Measurements from ENCODE around the gene AP3B1. TPM values are rescaled to one million over a fixed set of nuclear protein-coding genes. Genes with fewer than 3 reads are reported as not detected.

Gene AP3B1
- total RNA-seq, 1 experiment from 2014 or later = 41.8 TPM

GRCh38 chr5:78001197-78001596, 293.3 kb downstream of the AP3B1 start:
- no peak overlapping the region for H2BK15ac ChIP-seq (ENCODE audit: low read depth, low read length)
- no peak overlapping the region for H4K5ac ChIP-seq (ENCODE audit: insufficient read length, low read depth, low read length)
- no peak for TF ChIP-seq CTCF (conservative IDR thresholded peaks at IDR 0.05)
- H3K56ac ChIP-seq (ENCODE audit: insufficient read length, low read depth, low read length) = no peak overlapping the region
- no CpG with 5 or more reads among the region's 7 CpGs for WGBS (ENCODE audit: extremely low coverage, insufficient read length, low lambda C conversion rate)
- H3K4me2 ChIP-seq (ENCODE audit: insufficient read depth, insufficient read length, low read length) = no peak overlapping the region
- H3T11ph ChIP-seq (ENCODE audit: low read length) = no peak overlapping the region
- H3K14ac ChIP-seq (ENCODE audit: insufficient read depth, low read length) = no peak overlapping the region
- no peak overlapping the region for H2AK5ac ChIP-seq (ENCODE audit: insufficient read length, low read length)
- H2BK12ac ChIP-seq (ENCODE audit: insufficient read length, low read depth, low read length) = no peak overlapping the region
- no peaks in the 10 kb centered on the region for H3K9me3 Mint-ChIP-seq
- no peak overlapping the region for H4K91ac ChIP-seq (ENCODE audit: insufficient read length, low read depth, low read length)
- H3K27me3 Mint-ChIP-seq (ENCODE audit: low read depth) = peaks cover 14% of the 10 kb centered on the region
- H3K79me2 ChIP-seq (ENCODE audit: insufficient read depth, low read length) = no peaks in the 10 kb centered on the region
- no peak overlapping the region for H3K23ac ChIP-seq (ENCODE audit: insufficient read length, low read depth, low read length)
- no peak for DNase-seq
- no peak overlapping the region for H3K18ac ChIP-seq (ENCODE audit: insufficient read length, low read depth, low read length)
- H4K8ac ChIP-seq (replicated peaks; ENCODE audit: insufficient read length, low read depth, low read length) = no peak overlapping the region
- no peaks in the 10 kb centered on the region for H4K20me1 ChIP-seq (ENCODE audit: control insufficient read depth, insufficient read depth, insufficient read length)
- no peaks in the 10 kb centered on the region for H3K23me2 ChIP-seq (ENCODE audit: insufficient read length, low read depth, low read length, poor library complexity, severe bottlenecking)
- H3K4me1 Mint-ChIP-seq = peaks cover 0 to 19% of the 10 kb centered on the region in 2 experiments; a peak in 3 of 4 replicates
- no peak overlapping the region for H2BK5ac ChIP-seq (ENCODE audit: insufficient read length, low read length)
- H3K27me3 ChIP-seq (ENCODE audit: insufficient read depth, low read length) = no peaks in the 10 kb centered on the region; the same call in 1 of the 2 replicates
- H3K4me3 Mint-ChIP-seq = no peak overlapping the region
- no peak overlapping the region for H3K27ac ChIP-seq (ENCODE audit: insufficient read length, low read depth, low read length)
- no peak overlapping the region for H3K4ac ChIP-seq (ENCODE audit: low read depth, low read length)
- no peaks in the 10 kb centered on the region for H3K9me3 ChIP-seq (ENCODE audit: control insufficient read depth, low read depth, low read length)
- H2BK120ac ChIP-seq (ENCODE audit: low read depth, low read length, poor library complexity, severe bottlenecking) = no peak overlapping the region
- no peak overlapping the region for H2BK20ac ChIP-seq (ENCODE audit: low read depth, low read length, poor library complexity, severe bottlenecking)
- no peak overlapping the region for H2AFZ ChIP-seq (ENCODE audit: low read length)
- no peaks in the 10 kb centered on the region for H3K79me1 ChIP-seq (ENCODE audit: insufficient read depth, low read depth, low read length, poor library complexity, severe bottlenecking)
- peaks cover 1 to 4% (median 2%) of the 10 kb centered on the region in 3 experiments; a peak in 4 of 7 replicates for H3K36me3 Mint-ChIP-seq (ENCODE audit: insufficient read depth in 1 of 3, low read depth in 3 of 3)
- no peaks in the 10 kb centered on the region for H3K4me1 ChIP-seq (ENCODE audit: insufficient read depth, low read length)
- H3K9ac ChIP-seq (ENCODE audit: extremely low read depth, insufficient read length, low read length) = no peak overlapping the region
- H3K27ac Mint-ChIP-seq = no peak overlapping the region

Measured in H9 (cell line).